ENCODE data around the gene P4HB. TPM values are rescaled to one million over a fixed set of nuclear protein-coding genes. Genes with fewer than 3 reads are reported as not detected.

P4HB gene
- total RNA-seq, 1 donor from 2014 or later = 678 TPM

- Mint-ChIP-seq H3K4me1 (ENCODE audit: unreplicated experiment) (no peaks in the 10 kb centered on the region), H3K27ac (ENCODE audit: unreplicated experiment) (no peak overlapping the region), H3K36me3 (ENCODE audit: low read depth, unreplicated experiment) (peaks cover 21% of the 10 kb centered on the region), H3K4me3 (ENCODE audit: unreplicated experiment) (no peak overlapping the region), H3K27me3 (ENCODE audit: unreplicated experiment) (peaks cover 10% of the 10 kb centered on the region), H3K9me3 (ENCODE audit: unreplicated experiment) (no peaks in the 10 kb centered on the region)
- TF ChIP-seq CTCF (IDR thresholded peaks at IDR 0.05; ENCODE audit: unreplicated experiment) = no peak
- DNase-seq (ENCODE audit: low spot score) = no peak
Observed at GRCh38 chr17:81898029-81898866, 37.9 kb upstream of the P4HB start.

- TF ChIP-seq CTCF (IDR thresholded peaks at IDR 0.05; ENCODE audit: unreplicated experiment) = no peak
- H3K36me3 Mint-ChIP-seq (ENCODE audit: low read depth, unreplicated experiment) = peaks cover 16% of the 10 kb centered on the region
- no peaks in the 10 kb centered on the region for H3K4me1 Mint-ChIP-seq (ENCODE audit: unreplicated experiment)
- H3K4me3 Mint-ChIP-seq (ENCODE audit: unreplicated experiment) = no peak overlapping the region
- peaks cover 6% of the 10 kb centered on the region for H3K27me3 Mint-ChIP-seq (ENCODE audit: unreplicated experiment)
- no peak overlapping the region for H3K27ac Mint-ChIP-seq (ENCODE audit: unreplicated experiment)
- DNase-seq (ENCODE audit: low spot score) = no peak
- H3K9me3 Mint-ChIP-seq (ENCODE audit: unreplicated experiment) = no peaks in the 10 kb centered on the region
Observed at GRCh38 chr17:81895400-81895799, 35.1 kb upstream of the P4HB start.

GRCh38 chr17:81891303-81891552 is 30.9 kb upstream of the P4HB start:
- no peaks in the 10 kb centered on the region for H3K9me3 Mint-ChIP-seq (ENCODE audit: unreplicated experiment)
- peaks cover 28% of the 10 kb centered on the region for H3K36me3 Mint-ChIP-seq (ENCODE audit: low read depth, unreplicated experiment)
- H3K4me3 Mint-ChIP-seq (ENCODE audit: unreplicated experiment) = peak overlapping the region; percentile 97
- H3K4me1 Mint-ChIP-seq (ENCODE audit: unreplicated experiment) = peaks cover 7% of the 10 kb centered on the region
- no peak for DNase-seq (ENCODE audit: low spot score)
- no peak for TF ChIP-seq CTCF (IDR thresholded peaks at IDR 0.05; ENCODE audit: unreplicated experiment)
- peak overlapping the region; percentile 95 for H3K27ac Mint-ChIP-seq (ENCODE audit: unreplicated experiment)
- H3K27me3 Mint-ChIP-seq (ENCODE audit: unreplicated experiment) = peaks cover 10% of the 10 kb centered on the region

- Mint-ChIP-seq H3K4me1 (ENCODE audit: unreplicated experiment) (peaks cover 9% of the 10 kb centered on the region), H3K9me3 (ENCODE audit: unreplicated experiment) (no peaks in the 10 kb centered on the region), H3K36me3 (ENCODE audit: low read depth, unreplicated experiment) (peaks cover 29% of the 10 kb centered on the region), H3K27me3 (ENCODE audit: unreplicated experiment) (peaks cover 12% of the 10 kb centered on the region), H3K27ac (ENCODE audit: unreplicated experiment) (peak overlapping the region; percentile 88), H3K4me3 (ENCODE audit: unreplicated experiment) (peak overlapping the region; percentile 95)
- TF ChIP-seq CTCF (IDR thresholded peaks at IDR 0.05; ENCODE audit: unreplicated experiment) = no peak
- peak; percentile 45 for DNase-seq (ENCODE audit: low spot score)
Observed at GRCh38 chr17:81890447-81891302, 30.3 kb upstream of the P4HB start.

GRCh38 chr17:81889602-81890001 is 29.3 kb upstream of the P4HB start:
- Mint-ChIP-seq H3K9me3 (ENCODE audit: unreplicated experiment) (no peaks in the 10 kb centered on the region), H3K4me1 (ENCODE audit: unreplicated experiment) (peaks cover 11% of the 10 kb centered on the region), H3K36me3 (ENCODE audit: low read depth, unreplicated experiment) (peaks cover 33% of the 10 kb centered on the region), H3K4me3 (ENCODE audit: unreplicated experiment) (peak overlapping the region; percentile 85), H3K27ac (ENCODE audit: unreplicated experiment) (peak overlapping the region; percentile 76), H3K27me3 (ENCODE audit: unreplicated experiment) (peaks cover 14% of the 10 kb centered on the region)
- DNase-seq (ENCODE audit: low spot score) = no peak
- no peak for TF ChIP-seq CTCF (IDR thresholded peaks at IDR 0.05; ENCODE audit: unreplicated experiment)
